Subcutaneous abdominal adipose tissue (tissue), 5 donors: ENCODE measurements around the gene AP3B1.

Experiments used
- H3K27ac ChIP-seq: one replicate; pipeline ENCODE4 v1.7.0; 2013; ENCODE audit warnings: low read depth, mild to moderate bottlenecking, inconsistent platforms, low read length, moderate library complexity
- H3K27me3 ChIP-seq, 5 donors: one replicate each; pipeline ENCODE4 v1.7.0; 2013; ENCODE audit warnings: low read length in 5 of 5, inconsistent platforms in 1 of 5; ENCODE audit not compliant: control insufficient read depth in 5 of 5, insufficient read depth in 4 of 5
- H3K36me3 ChIP-seq, 5 donors: one replicate each; pipeline ENCODE4 v1.7.0; 2013; ENCODE audit warnings: low read length in 5 of 5; ENCODE audit not compliant: control insufficient read depth in 5 of 5, insufficient read depth in 5 of 5
- H3K4me1 ChIP-seq, 5 donors: one replicate each; pipeline ENCODE4 v1.7.0; 2013; ENCODE audit warnings: low read length in 5 of 5, mild to moderate bottlenecking in 3 of 5, moderate library complexity in 1 of 5; ENCODE audit not compliant: control insufficient read depth in 5 of 5, insufficient read depth in 5 of 5
- H3K4me3 ChIP-seq, 5 donors: one replicate each; pipeline ENCODE4 v1.7.0; 2013; ENCODE audit warnings: low read length in 5 of 5, low read depth in 1 of 5
- H3K9ac ChIP-seq, 5 donors: one replicate each; pipeline ENCODE4 v1.7.0; 2013; ENCODE audit warnings: low read length in 5 of 5, mild to moderate bottlenecking in 4 of 5, moderate library complexity in 3 of 5
- H3K9me3 ChIP-seq, 5 donors: one replicate each; pipeline ENCODE4 v1.7.0; 2013; ENCODE audit warnings: low read length in 5 of 5; ENCODE audit not compliant: control insufficient read depth in 5 of 5
- donor health status: healthy.
- donor health status: healthy.
- donor health status: healthy.
- donor health status: healthy.
- donor health status: healthy.

The AP3B1 gene

GRCh38 chr5:78252715-78253114 lies 41.8 kb downstream of the AP3B1 start:
- Histone ChIP-seq H3K36me3 (peaks cover 0 to 3% (median 3%) of the 10 kb centered on the region in 5 donors), H3K4me1 (peaks cover 0 to 3% (median 0%) of the 10 kb centered on the region in 5 donors), H3K27me3 (no peaks in the 10 kb centered on the region), H3K9me3 (no peaks in the 10 kb centered on the region), H3K9ac (no peak overlapping the region), H3K27ac (no peak overlapping the region), H3K4me3 (no peak overlapping the region)

- Histone ChIP-seq H3K4me3 (no peak overlapping the region), H3K36me3 (peaks cover 0 to 3% (median 3%) of the 10 kb centered on the region in 5 donors), H3K27me3 (no peaks in the 10 kb centered on the region), H3K27ac (no peak overlapping the region), H3K4me1 (peaks cover 0 to 3% (median 0%) of the 10 kb centered on the region in 5 donors), H3K9me3 (no peaks in the 10 kb centered on the region), H3K9ac (no peak overlapping the region)
These were observed 42.7 kb downstream of the AP3B1 start for GRCh38 chr5:78251663-78252284.

GRCh38 chr5:78245136-78245535 lies 49.4 kb downstream of the AP3B1 start:
- no peaks in the 10 kb centered on the region for H3K9me3 ChIP-seq

GRCh38 chr5:78243639-78244038 lies 50.9 kb downstream of the AP3B1 start:
- Histone ChIP-seq H3K9ac (no peak overlapping the region), H3K36me3 (peaks cover 0 to 6% (median 4%) of the 10 kb centered on the region in 5 donors), H3K4me1 (peaks cover 0 to 3% (median 0%) of the 10 kb centered on the region in 5 donors), H3K27ac (no peak overlapping the region), H3K9me3 (no peaks in the 10 kb centered on the region), H3K4me3 (no peak overlapping the region), H3K27me3 (no peaks in the 10 kb centered on the region)

More at GRCh38 chr5:78245136-78245535, 49.4 kb downstream of the AP3B1 start:
- Histone ChIP-seq H3K9ac (no peak overlapping the region), H3K4me3 (no peak overlapping the region), H3K27me3 (no peaks in the 10 kb centered on the region), H3K36me3 (peaks cover 0 to 4% (median 2%) of the 10 kb centered on the region in 5 donors), H3K4me1 (peaks cover 0 to 3% (median 0%) of the 10 kb centered on the region in 5 donors), H3K27ac (no peak overlapping the region)

- Histone ChIP-seq H3K27ac (no peak overlapping the region), H3K36me3 (peaks cover 0 to 6% (median 4%) of the 10 kb centered on the region in 5 donors), H3K9me3 (no peaks in the 10 kb centered on the region), H3K9ac (no peak overlapping the region), H3K27me3 (no peaks in the 10 kb centered on the region), H3K4me1 (peaks cover 0 to 3% (median 0%) of the 10 kb centered on the region in 5 donors), H3K4me3 (no peak overlapping the region)
These were observed 51.4 kb downstream of the AP3B1 start for GRCh38 chr5:78243091-78243490.

GRCh38 chr5:78242001-78242400 lies 52.5 kb downstream of the AP3B1 start:
- Histone ChIP-seq H3K4me3 (no peak overlapping the region), H3K9ac (no peak overlapping the region), H3K36me3 (peaks cover 0 to 8% (median 6%) of the 10 kb centered on the region in 5 donors), H3K4me1 (peaks cover 0 to 3% (median 0%) of the 10 kb centered on the region in 5 donors), H3K27ac (no peak overlapping the region), H3K27me3 (no peaks in the 10 kb centered on the region), H3K9me3 (no peaks in the 10 kb centered on the region)

- Histone ChIP-seq H3K27ac (no peak overlapping the region), H3K4me1 (no peaks in the 10 kb centered on the region), H3K36me3 (peaks cover 0 to 8% (median 6%) of the 10 kb centered on the region in 5 donors), H3K4me3 (no peak overlapping the region), H3K27me3 (no peaks in the 10 kb centered on the region), H3K9ac (no peak overlapping the region), H3K9me3 (no peaks in the 10 kb centered on the region)
These were observed 56.6 kb downstream of the AP3B1 start for GRCh38 chr5:78237911-78238310.

- no peaks in the 10 kb centered on the region for H3K27me3 ChIP-seq
- no peaks in the 10 kb centered on the region for H3K4me1 ChIP-seq
- peaks cover 0 to 8% (median 6%) of the 10 kb centered on the region in 5 donors for H3K36me3 ChIP-seq
- no peak overlapping the region for H3K4me3 ChIP-seq
- H3K27ac ChIP-seq: no peak overlapping the region
- no peak overlapping the region for H3K9ac ChIP-seq
- no peaks in the 10 kb centered on the region for H3K9me3 ChIP-seq
These were observed 58.5 kb downstream of the AP3B1 start for GRCh38 chr5:78236046-78236445.

GRCh38 chr5:78235289-78235688 lies 59.2 kb downstream of the AP3B1 start:
- H3K4me1 ChIP-seq: no peaks in the 10 kb centered on the region
- H3K36me3 ChIP-seq: peaks cover 0 to 8% (median 4%) of the 10 kb centered on the region in 5 donors
- H3K27ac ChIP-seq: no peak overlapping the region
- H3K27me3 ChIP-seq: no peaks in the 10 kb centered on the region
- H3K9me3 ChIP-seq: no peaks in the 10 kb centered on the region
- H3K4me3 ChIP-seq: no peak overlapping the region
- no peak overlapping the region for H3K9ac ChIP-seq

GRCh38 chr5:78234804-78235203 lies 59.7 kb downstream of the AP3B1 start:
- Histone ChIP-seq H3K27me3 (no peaks in the 10 kb centered on the region), H3K9ac (no peak overlapping the region), H3K4me3 (no peak overlapping the region), H3K4me1 (no peaks in the 10 kb centered on the region), H3K36me3 (peaks cover 0 to 8% (median 0%) of the 10 kb centered on the region in 5 donors), H3K9me3 (no peaks in the 10 kb centered on the region), H3K27ac (no peak overlapping the region)
